ENCODE measurements around the gene PLCXD3. TPM values are rescaled to one million over a fixed set of nuclear protein-coding genes. Genes with fewer than 3 reads are reported as not detected.

PLCXD3 gene
- total and polyA plus RNA-seq, 10 of the 15 experiments (the other 5 are each of a cell fraction or from before 2014, with no cell fraction given), result not detected

- no peak for TF ChIP-seq MAX (IDR thresholded peaks at IDR 0.05; ENCODE audit: low read depth, low read length)
- TF ChIP-seq BCL11A (IDR thresholded peaks at IDR 0.05; ENCODE audit: low read depth, low read length), result no peak
- TF ChIP-seq NFYB (IDR thresholded peaks at IDR 0.05; ENCODE audit: insufficient read depth, low read depth, low read length), result no peak
- TF ChIP-seq DPF2 (IDR thresholded peaks at IDR 0.05), result no peak
- TF ChIP-seq CBFB (IDR thresholded peaks at IDR 0.05; ENCODE audit: low read depth), result no peak
- TF ChIP-seq CEBPB (IDR thresholded peaks at IDR 0.05; ENCODE audit: borderline replicate concordance in 1 of 2, low read depth in 2 of 2, low read length in 2 of 2), result no peak
- intact Hi-C loops (cut with micrococcal nuclease; ENCODE audit: unreplicated experiment), result no loop called here
- H3K4me2 ChIP-seq (ENCODE audit: control insufficient read depth, insufficient read depth), result no peak overlapping the region
- BruUV-seq (replicated peaks), result no TSS peak
- no peaks in the 10 kb centered on the region for H3K4me1 ChIP-seq (ENCODE audit: control insufficient read depth, insufficient read depth, low read length)
- RAD21 ChIA-PET (ENCODE audit: unreplicated experiment), result no interaction called here
- H3K79me2 ChIP-seq (ENCODE audit: control insufficient read depth, insufficient read depth, low read length), result no peaks in the 10 kb centered on the region
- no peak overlapping the region for H3K27ac ChIP-seq (ENCODE audit: control insufficient read depth, insufficient read depth)
- SMC1A ChIA-PET (ENCODE audit: uncharacterized antibody, unreplicated experiment), result no interaction called here
- H3K9ac ChIP-seq (ENCODE audit: control insufficient read depth, insufficient read depth, low read length), result no peak overlapping the region
- FAIRE-seq (no peak), DNase-seq (ENCODE audit: low read depth, low spot score) (no peak), ATAC-seq (no peak)
- H3K27me3 ChIP-seq (replicated peaks in 1 of 2; ENCODE audit: control insufficient read depth in 2 of 2, insufficient read depth in 2 of 2, low read length in 1 of 2), result no peaks in the 10 kb centered on the region
- no peaks in the 10 kb centered on the region for H3K36me3 ChIP-seq (ENCODE audit: control insufficient read depth in 2 of 2, insufficient read depth in 2 of 2, low read length in 1 of 2)
- H3K9me3 ChIP-seq (replicated peaks; ENCODE audit: control insufficient read depth, insufficient read depth, low read length), result no peaks in the 10 kb centered on the region; the same call in 2 of the 3 replicates
- CTCF ChIA-PET, result interaction anchor here (1.0 kb wide), 1 partner anchor 11 kb away, joined by 3 read pairs; no protein-coding TSS in a partner anchor
- H4K20me1 ChIP-seq (ENCODE audit: control insufficient read depth, insufficient read depth), result no peaks in the 10 kb centered on the region
- no peak overlapping the region for H3K4me3 ChIP-seq
- WGBS (ENCODE audit: insufficient coverage, insufficient replicate concordance, low lambda C conversion rate, missing lambda C conversion rate), result 18% methylated on average over 2 of the region's 2 CpGs
- no peak overlapping the region for H2AFZ ChIP-seq (ENCODE audit: control insufficient read depth, low read depth, low read length)
- in situ Hi-C loops (cut with MboI), result loop anchor here (25.0 kb wide), 1 partner anchor 551 kb away; no protein-coding TSS in a partner anchor
- POLR2A ChIA-PET, result no interaction called here
Observed at GRCh38 chr5:41286165-41286564, 224.2 kb downstream of the PLCXD3 start.

GRCh38 chr5:41284938-41285337 lies 225.5 kb downstream of the PLCXD3 start:
- H3K36me3 ChIP-seq (ENCODE audit: control insufficient read depth in 2 of 2, insufficient read depth in 2 of 2, low read length in 1 of 2), result no peaks in the 10 kb centered on the region
- no peaks in the 10 kb centered on the region for H3K27me3 ChIP-seq (replicated peaks in 1 of 2; ENCODE audit: control insufficient read depth in 2 of 2, insufficient read depth in 2 of 2, low read length in 1 of 2)
- intact Hi-C loops (cut with micrococcal nuclease; ENCODE audit: unreplicated experiment), result no loop called here
- no TSS peak for BruUV-seq (replicated peaks)
- TF ChIP-seq FOXM1 (IDR thresholded peaks at IDR 0.05; ENCODE audit: low read depth, low read length), result no peak
- no peak for TF ChIP-seq CBX3 (IDR thresholded peaks at IDR 0.05; ENCODE audit: borderline replicate concordance, low read depth)
- no peak for TF ChIP-seq PBX3 (IDR thresholded peaks at IDR 0.05; ENCODE audit: insufficient replicate concordance, low read depth, low read length)
- no peak for TF ChIP-seq CEBPZ (IDR thresholded peaks at IDR 0.05; ENCODE audit: low read depth, low read length)
- no peak for TF ChIP-seq RAD21 (IDR thresholded peaks at IDR 0.05; ENCODE audit: insufficient read depth, low read depth, low read length)
- TF ChIP-seq ELK1 (IDR thresholded peaks at IDR 0.05; ENCODE audit: low read depth, low read length), result no peak
- TF ChIP-seq LARP7 (IDR thresholded peaks at IDR 0.05), result no peak
- ChIA-PET CTCF (no interaction called here), POLR2A (no interaction called here), SMC1A (ENCODE audit: uncharacterized antibody, unreplicated experiment) (no interaction called here), RAD21 (ENCODE audit: unreplicated experiment) (no interaction called here)
- H3K79me2 ChIP-seq (ENCODE audit: control insufficient read depth, insufficient read depth, low read length), result no peaks in the 10 kb centered on the region
- no peak overlapping the region for H3K4me3 ChIP-seq
- H4K20me1 ChIP-seq (ENCODE audit: control insufficient read depth, insufficient read depth), result no peaks in the 10 kb centered on the region
- H3K4me1 ChIP-seq (ENCODE audit: control insufficient read depth, insufficient read depth, low read length), result no peaks in the 10 kb centered on the region
- no peak overlapping the region for H3K9ac ChIP-seq (ENCODE audit: control insufficient read depth, insufficient read depth, low read length)
- FAIRE-seq, result no peak
- no peak for DNase-seq (ENCODE audit: low read depth, low spot score)
- 2% methylated on average over 2 of the region's 2 CpGs for WGBS (ENCODE audit: insufficient coverage, insufficient replicate concordance, low lambda C conversion rate, missing lambda C conversion rate)
- H3K4me2 ChIP-seq (ENCODE audit: control insufficient read depth, insufficient read depth), result no peak overlapping the region
- H2AFZ ChIP-seq (ENCODE audit: control insufficient read depth, low read depth, low read length), result no peak overlapping the region
- in situ Hi-C loops (cut with MboI), result loop anchor here (25.0 kb wide), 1 partner anchor 552 kb away; no protein-coding TSS in a partner anchor
- ATAC-seq, result no peak
- H3K9me3 ChIP-seq (replicated peaks; ENCODE audit: control insufficient read depth, insufficient read depth, low read length), result no peaks in the 10 kb centered on the region
- no peak overlapping the region for H3K27ac ChIP-seq (ENCODE audit: control insufficient read depth, insufficient read depth)
